GM23338 (cell line): ENCODE data around the gene STAT6. TPM values are rescaled to one million over a fixed set of nuclear protein-coding genes. Genes with fewer than 3 reads are reported as not detected.

Experiments
- ATAC-seq: fragments of 200-7000 bp; cut with Tn5 transposase; 3 replicates; pipeline ENCODE4 v1.9.1; 2020
- DNase-seq: peaks from one replicate; pipeline ENCODE4 v3.0.0-alpha.2; 2015; ENCODE audit warnings: low spot score
- H2AFZ ChIP-seq: fragments of 200-600 bp; sonication (generic); 2 replicates; pipeline ENCODE4 v1.8.0; 2016; ENCODE audit warnings: antibody characterized with exemption, mild to moderate bottlenecking, moderate library complexity
- H3F3A ChIP-seq: fragments of 200-600 bp; sonication (generic); replicated peaks from 2 replicates; pipeline ENCODE4 v1.8.0; 2017; ENCODE audit warnings: antibody characterized with exemption, mixed run types, low read depth
- H3K27ac ChIP-seq: fragments of 200-600 bp; sonication (generic); 2 replicates; pipeline ENCODE4 v1.6.1; 2016; ENCODE audit warnings: low read depth
- H3K27me3 ChIP-seq: fragments of 200-600 bp; sonication (generic); 2 replicates; pipeline ENCODE4 v1.8.0; 2016; ENCODE audit warnings: mild to moderate bottlenecking, mixed run types, moderate library complexity; ENCODE audit not compliant: insufficient read depth
- H3K36me3 ChIP-seq: fragments of 200-600 bp; sonication (generic); 2 replicates; pipeline ENCODE4 v1.8.0; 2016; ENCODE audit warnings: mild to moderate bottlenecking; ENCODE audit not compliant: insufficient read depth
- H3K4me1 ChIP-seq: fragments of 200-600 bp; sonication (generic); 2 replicates; pipeline ENCODE4 v1.8.0; 2016; ENCODE audit warnings: mild to moderate bottlenecking, moderate library complexity; ENCODE audit not compliant: insufficient read depth
- H3K4me2 ChIP-seq: fragments of 200-600 bp; sonication (generic); 2 replicates; pipeline ENCODE4 v1.7.1; 2017; ENCODE audit warnings: mixed run types
- H3K4me3 ChIP-seq: fragments of 200-600 bp; sonication (generic); 2 replicates; pipeline ENCODE4 v1.6.1; 2016; ENCODE audit warnings: mixed run types
- H3K79me2 ChIP-seq: fragments of 200-600 bp; sonication (generic); replicated peaks from 2 replicates; pipeline ENCODE4 v1.8.0; 2017; ENCODE audit warnings: mild to moderate bottlenecking; ENCODE audit not compliant: insufficient read depth
- H3K9me2 ChIP-seq: fragments of 200-600 bp; sonication (generic); 2 replicates; pipeline ENCODE4 v1.8.0; 2017; ENCODE audit not compliant: insufficient read depth
- H4K20me1 ChIP-seq: fragments of 200-600 bp; sonication (generic); replicated peaks from 2 replicates; pipeline ENCODE4 v1.8.0; 2017; ENCODE audit warnings: mild to moderate bottlenecking; ENCODE audit not compliant: insufficient read depth
- H3K27ac Mint-ChIP-seq: 2 replicates; pipeline ENCODE4 v1.8.0; 2020; ENCODE audit warnings: inconsistent platforms, mild to moderate bottlenecking, moderate library complexity, mixed read lengths
- H3K27me3 Mint-ChIP-seq: 3 replicates; pipeline ENCODE4 v1.8.0; 2022; ENCODE audit warnings: low read depth, mild to moderate bottlenecking, moderate library complexity, mixed read lengths, inconsistent platforms; ENCODE audit not compliant: insufficient read depth, poor library complexity
- H3K36me3 Mint-ChIP-seq: 3 replicates; pipeline ENCODE4 v1.8.0; 2021; ENCODE audit warnings: low read depth, mild to moderate bottlenecking, inconsistent platforms, moderate library complexity, mixed read lengths
- H3K4me1 Mint-ChIP-seq: 3 replicates; pipeline ENCODE4 v1.8.0; 2020; ENCODE audit warnings: mild to moderate bottlenecking, inconsistent platforms, mixed read lengths
- H3K4me3 Mint-ChIP-seq: 3 replicates; pipeline ENCODE4 v1.8.0; 2021; ENCODE audit warnings: moderate library complexity, mild to moderate bottlenecking, inconsistent platforms, mixed read lengths
- H3K9me3 Mint-ChIP-seq: 3 replicates; pipeline ENCODE4 v1.8.0; 2020; ENCODE audit warnings: moderate library complexity, mild to moderate bottlenecking, inconsistent platforms, mixed read lengths
- POLR2AphosphoS5 ChIP-seq: IDR thresholded peaks from 2 replicates; pipeline ENCODE4 v1.6.1; 2016; ENCODE audit warnings: antibody characterized with exemption, low read depth
- ZNF114 ChIP-seq: fragments of 250-450 bp; sonication (Bioruptor Pico); IDR thresholded peaks from 2 replicates; pipeline ENCODE4 v1.5.0; 2020; ENCODE audit warnings: mild to moderate bottlenecking, moderate library complexity
- ZNF331 ChIP-seq: fragments of 250-450 bp; sonication (Bioruptor Pico); IDR thresholded peaks from 2 replicates; pipeline ENCODE4 v1.5.0; 2020; ENCODE audit warnings: low read depth, mild to moderate bottlenecking, moderate library complexity
- polyA plus RNA-seq: library from polyadenylated mRNA; unstranded; fragments of >200 nt; fragmentation: Nextera tagmentation; extraction: Ambion mirVana; gene quantifications from 2 replicates; pipeline ENCODE4 v1.2.1, GENCODE V29; 2016
- total RNA-seq: library from RNA; depleted of rRNA; stranded (reverse); fragments of >200 nt; shearing (Covaris generic); gene quantifications from 2 replicates; pipeline ENCODE4 v1.2.3, GENCODE V29; 2014
- TF ChIP-seq, protein P1 (sequence below): fragments of 250-450 bp; sonication (Bioruptor Pico); IDR thresholded peaks from 2 replicates; pipeline ENCODE4 v1.5.0; 2020; ENCODE audit warnings: mild to moderate bottlenecking, moderate library complexity
- TF ChIP-seq, protein P2 (sequence below): IDR thresholded peaks from 2 replicates; pipeline ENCODE4 v1.6.1; 2016; ENCODE audit warnings: antibody characterized with exemption

STAT6 gene
- total and polyA plus RNA-seq, 2 experiments from 2014 or later: 14.3 to 28.1 TPM

DNA sequence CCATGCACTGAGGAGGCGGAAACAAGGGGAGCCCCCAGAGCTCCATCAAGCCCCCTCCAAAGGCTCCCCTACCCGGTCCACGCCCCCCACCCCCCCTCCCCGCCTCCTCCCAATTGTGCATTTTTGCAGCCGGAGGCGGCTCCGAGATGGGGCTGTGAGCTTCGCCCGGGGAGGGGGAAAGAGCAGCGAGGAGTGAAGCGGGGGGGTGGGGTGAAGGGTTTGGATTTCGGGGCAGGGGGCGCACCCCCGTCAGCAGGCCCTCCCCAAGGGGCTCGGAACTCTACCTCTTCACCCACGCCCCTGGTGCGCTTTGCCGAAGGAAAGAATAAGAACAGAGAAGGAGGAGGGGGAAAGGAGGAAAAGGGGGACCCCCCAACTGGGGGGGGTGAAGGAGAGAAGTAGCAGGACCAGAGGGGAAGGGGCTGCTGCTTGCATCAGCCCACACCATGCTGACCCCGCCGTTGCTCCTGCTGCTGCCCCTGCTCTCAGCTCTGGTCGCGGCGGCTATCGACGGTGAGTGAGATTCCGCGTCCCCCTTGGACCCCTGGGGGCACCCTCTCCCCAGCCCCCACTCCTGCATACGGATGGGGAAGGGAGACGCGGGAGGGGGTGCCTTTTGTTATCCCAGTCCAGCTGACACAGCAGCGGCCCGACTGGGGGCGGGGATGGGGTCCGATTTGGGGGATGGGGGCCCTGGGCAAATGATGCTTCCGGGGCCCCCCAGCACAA, 17.5 kb upstream of the STAT6 start (continued):
- TF ChIP-seq, protein P1, sequence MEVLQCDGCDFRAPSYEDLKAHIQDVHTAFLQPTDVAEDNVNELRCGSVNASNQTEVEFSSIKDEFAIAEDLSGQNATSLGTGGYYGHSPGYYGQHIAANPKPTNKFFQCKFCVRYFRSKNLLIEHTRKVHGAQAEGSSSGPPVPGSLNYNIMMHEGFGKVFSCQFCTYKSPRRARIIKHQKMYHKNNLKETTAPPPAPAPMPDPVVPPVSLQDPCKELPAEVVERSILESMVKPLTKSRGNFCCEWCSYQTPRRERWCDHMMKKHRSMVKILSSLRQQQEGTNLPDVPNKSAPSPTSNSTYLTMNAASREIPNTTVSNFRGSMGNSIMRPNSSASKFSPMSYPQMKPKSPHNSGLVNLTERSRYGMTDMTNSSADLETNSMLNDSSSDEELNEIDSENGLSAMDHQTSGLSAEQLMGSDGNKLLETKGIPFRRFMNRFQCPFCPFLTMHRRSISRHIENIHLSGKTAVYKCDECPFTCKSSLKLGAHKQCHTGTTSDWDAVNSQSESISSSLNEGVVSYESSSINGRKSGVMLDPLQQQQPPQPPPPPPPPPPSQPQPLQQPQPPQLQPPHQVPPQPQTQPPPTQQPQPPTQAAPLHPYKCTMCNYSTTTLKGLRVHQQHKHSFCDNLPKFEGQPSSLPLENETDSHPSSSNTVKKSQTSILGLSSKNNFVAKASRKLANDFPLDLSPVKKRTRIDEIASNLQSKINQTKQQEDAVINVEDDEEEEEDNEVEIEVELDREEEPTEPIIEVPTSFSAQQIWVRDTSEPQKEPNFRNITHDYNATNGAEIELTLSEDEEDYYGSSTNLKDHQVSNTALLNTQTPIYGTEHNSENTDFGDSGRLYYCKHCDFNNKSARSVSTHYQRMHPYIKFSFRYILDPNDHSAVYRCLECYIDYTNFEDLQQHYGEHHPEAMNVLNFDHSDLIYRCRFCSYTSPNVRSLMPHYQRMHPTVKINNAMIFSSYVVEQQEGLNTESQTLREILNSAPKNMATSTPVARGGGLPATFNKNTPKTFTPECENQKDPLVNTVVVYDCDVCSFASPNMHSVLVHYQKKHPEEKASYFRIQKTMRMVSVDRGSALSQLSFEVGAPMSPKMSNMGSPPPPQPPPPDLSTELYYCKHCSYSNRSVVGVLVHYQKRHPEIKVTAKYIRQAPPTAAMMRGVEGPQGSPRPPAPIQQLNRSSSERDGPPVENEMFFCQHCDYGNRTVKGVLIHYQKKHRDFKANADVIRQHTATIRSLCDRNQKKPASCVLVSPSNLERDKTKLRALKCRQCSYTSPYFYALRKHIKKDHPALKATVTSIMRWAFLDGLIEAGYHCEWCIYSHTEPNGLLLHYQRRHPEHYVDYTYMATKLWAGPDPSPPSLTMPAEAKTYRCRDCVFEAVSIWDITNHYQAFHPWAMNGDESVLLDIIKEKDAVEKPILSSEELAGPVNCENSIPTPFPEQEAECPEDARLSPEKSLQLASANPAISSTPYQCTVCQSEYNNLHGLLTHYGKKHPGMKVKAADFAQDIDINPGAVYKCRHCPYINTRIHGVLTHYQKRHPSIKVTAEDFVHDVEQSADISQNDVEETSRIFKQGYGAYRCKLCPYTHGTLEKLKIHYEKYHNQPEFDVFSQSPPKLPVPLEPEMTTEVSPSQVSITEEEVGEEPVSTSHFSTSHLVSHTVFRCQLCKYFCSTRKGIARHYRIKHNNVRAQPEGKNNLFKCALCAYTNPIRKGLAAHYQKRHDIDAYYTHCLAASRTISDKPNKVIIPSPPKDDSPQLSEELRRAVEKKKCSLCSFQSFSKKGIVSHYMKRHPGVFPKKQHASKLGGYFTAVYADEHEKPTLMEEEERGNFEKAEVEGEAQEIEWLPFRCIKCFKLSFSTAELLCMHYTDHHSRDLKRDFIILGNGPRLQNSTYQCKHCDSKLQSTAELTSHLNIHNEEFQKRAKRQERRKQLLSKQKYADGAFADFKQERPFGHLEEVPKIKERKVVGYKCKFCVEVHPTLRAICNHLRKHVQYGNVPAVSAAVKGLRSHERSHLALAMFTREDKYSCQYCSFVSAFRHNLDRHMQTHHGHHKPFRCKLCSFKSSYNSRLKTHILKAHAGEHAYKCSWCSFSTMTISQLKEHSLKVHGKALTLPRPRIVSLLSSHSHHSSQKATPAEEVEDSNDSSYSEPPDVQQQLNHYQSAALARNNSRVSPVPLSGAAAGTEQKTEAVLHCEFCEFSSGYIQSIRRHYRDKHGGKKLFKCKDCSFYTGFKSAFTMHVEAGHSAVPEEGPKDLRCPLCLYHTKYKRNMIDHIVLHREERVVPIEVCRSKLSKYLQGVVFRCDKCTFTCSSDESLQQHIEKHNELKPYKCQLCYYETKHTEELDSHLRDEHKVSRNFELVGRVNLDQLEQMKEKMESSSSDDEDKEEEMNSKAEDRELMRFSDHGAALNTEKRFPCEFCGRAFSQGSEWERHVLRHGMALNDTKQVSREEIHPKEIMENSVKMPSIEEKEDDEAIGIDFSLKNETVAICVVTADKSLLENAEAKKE (CRISPR knock-in tag): no peak
- TF ChIP-seq, protein P2, sequence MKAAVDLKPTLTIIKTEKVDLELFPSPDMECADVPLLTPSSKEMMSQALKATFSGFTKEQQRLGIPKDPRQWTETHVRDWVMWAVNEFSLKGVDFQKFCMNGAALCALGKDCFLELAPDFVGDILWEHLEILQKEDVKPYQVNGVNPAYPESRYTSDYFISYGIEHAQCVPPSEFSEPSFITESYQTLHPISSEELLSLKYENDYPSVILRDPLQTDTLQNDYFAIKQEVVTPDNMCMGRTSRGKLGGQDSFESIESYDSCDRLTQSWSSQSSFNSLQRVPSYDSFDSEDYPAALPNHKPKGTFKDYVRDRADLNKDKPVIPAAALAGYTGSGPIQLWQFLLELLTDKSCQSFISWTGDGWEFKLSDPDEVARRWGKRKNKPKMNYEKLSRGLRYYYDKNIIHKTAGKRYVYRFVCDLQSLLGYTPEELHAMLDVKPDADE: no peak; the same call in 1 of the 2 replicates
- no peak for TF ChIP-seq ZNF114 (CRISPR knock-in tag)

DNA sequence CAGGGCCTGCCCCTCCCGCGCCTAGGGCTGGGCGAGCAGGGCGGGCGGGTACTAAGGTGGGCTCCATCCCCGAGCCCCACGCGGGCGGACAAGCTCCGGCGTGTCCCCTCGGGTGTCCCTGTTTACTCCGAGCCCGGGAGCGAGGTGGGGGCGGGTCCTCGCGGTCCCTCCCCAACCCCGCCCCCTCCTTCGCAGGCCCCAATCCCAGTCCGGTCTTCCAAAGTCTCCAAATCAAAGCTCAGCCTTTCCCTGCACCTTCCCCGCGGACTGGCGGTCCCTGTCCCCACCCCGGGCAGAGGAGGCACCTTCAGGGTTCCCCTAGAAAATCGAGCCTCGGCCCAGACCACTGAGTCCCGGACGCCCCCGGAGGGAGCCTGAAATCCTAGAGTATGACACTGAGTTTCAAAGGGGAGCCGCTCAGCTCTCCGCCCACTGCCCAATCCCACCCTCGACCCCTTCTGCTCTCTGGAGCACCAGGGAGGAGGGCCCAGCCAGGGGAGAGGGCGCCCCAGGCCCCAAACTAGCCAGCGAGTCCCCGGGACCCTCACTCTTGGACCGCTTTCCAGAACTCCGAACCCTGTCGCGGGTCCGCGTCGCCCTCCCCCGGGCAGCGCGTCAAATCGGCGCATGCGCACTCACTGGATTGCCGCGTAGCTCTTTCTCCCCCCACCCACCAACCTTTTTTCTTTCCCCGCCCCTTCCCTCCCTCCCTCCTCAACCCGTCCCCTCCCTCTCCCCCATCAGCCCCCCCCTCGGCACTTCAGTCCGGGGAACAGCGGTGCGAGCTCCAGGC, 16.8 kb upstream of the STAT6 start, which contains the start of gene LRP1:
TSS of gene LRP1 (plus strand) at position 758 of the 793 bp plus-strand sequence. CDS start 482 bp downstream, outside the sequence.
- Histone ChIP-seq H3F3A (peaks cover 12% of the 10 kb centered on the region; the same call in 1 of the 2 replicates), H3K79me2 (peaks cover 41% of the 10 kb centered on the region), H3K4me2 (peak within 1 kb of the TSS; percentile 96), H2AFZ (peak within 1 kb of the TSS; percentile 66; the same call in 1 of the 2 replicates), H3K36me3 (peaks cover 3% of the 10 kb centered on the region; the same call in 1 of the 2 replicates), H4K20me1 (peaks cover 23% of the 10 kb centered on the region), H3K9me2 (no peaks in the 10 kb centered on the region), H3K4me3 (peak within 1 kb of the TSS; percentile 98), H3K27me3 (no peaks in the 10 kb centered on the region), H3K27ac (peak within 1 kb of the TSS; percentile 97), H3K4me1 (peaks cover 44% of the 10 kb centered on the region)
- TF ChIP-seq ZNF331 (CRISPR knock-in tag) (no peak), POLR2AphosphoS5 (peak; percentile 59; the same call in 1 of the 2 replicates)
- TF ChIP-seq, protein P2: 0 out of 2 replicates have a peak, but pooled peaks have one; percentile 14
- peaks cover 20% of the 10 kb centered on the region for H3K36me3 Mint-ChIP-seq
- peaks cover 45% of the 10 kb centered on the region for H3K27me3 Mint-ChIP-seq
- ATAC-seq (peak; percentile 40), DNase-seq (peak; percentile 86)
- H3K27ac Mint-ChIP-seq: peak within 1 kb of the TSS; percentile 93
- peaks cover 7% of the 10 kb centered on the region; the same call in 1 of the 3 replicates for H3K9me3 Mint-ChIP-seq
- H3K4me3 Mint-ChIP-seq: peak within 1 kb of the TSS; percentile 86
- H3K4me1 Mint-ChIP-seq: peaks cover 52% of the 10 kb centered on the region
